GM19043 (cell line): ENCODE measurements around the gene RRP1.

Source experiments
- ATAC-seq: cut with Tn5 transposase; IDR thresholded peaks from one replicate; pipeline ENCODE4 v1.9.1; 2021; ENCODE audit warnings: low read depth; ENCODE audit not compliant: unreplicated experiment

RRP1 gene

DNA sequence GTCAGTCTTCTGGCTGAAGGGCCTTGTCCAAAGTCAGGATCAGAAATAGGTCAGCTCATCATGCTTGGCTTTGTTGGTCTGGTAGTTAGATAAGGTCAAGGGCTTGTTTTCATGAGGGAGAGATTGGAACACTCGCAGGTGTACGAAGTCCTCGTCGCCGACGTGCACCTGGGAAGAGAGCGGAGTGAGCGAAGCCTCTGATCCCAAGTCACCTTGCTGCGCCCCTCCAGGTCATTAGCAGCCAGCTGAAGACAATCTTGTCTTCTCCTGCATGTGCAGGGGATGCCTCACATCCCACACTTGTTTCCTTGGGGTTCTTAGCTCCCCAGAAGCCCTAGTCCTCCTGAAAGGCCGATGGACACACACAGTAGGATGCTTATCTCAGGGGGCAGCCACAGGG, 15.2 kb upstream of the RRP1 start:
- no peak for ATAC-seq

DNA sequence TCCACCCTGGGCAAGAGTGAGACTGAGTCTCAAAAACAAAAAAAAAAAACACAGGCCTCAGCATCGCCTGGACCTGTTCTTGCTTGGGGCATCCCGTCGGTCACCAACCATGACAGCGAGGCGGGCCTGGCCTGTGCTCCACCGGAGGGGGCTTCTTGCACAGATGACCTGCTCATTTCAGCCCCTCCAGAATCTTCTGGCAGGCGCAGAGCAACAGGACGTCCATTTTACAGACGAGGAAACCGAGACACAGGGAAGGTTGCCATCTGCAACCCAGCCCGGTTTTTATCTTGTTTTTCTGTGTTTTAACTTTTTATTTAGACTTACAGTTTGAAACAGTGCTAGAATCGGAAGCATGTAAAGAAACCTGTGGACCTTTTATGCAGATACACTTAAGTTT, 14.2 kb upstream of the RRP1 start:
- no peak for ATAC-seq

DNA sequence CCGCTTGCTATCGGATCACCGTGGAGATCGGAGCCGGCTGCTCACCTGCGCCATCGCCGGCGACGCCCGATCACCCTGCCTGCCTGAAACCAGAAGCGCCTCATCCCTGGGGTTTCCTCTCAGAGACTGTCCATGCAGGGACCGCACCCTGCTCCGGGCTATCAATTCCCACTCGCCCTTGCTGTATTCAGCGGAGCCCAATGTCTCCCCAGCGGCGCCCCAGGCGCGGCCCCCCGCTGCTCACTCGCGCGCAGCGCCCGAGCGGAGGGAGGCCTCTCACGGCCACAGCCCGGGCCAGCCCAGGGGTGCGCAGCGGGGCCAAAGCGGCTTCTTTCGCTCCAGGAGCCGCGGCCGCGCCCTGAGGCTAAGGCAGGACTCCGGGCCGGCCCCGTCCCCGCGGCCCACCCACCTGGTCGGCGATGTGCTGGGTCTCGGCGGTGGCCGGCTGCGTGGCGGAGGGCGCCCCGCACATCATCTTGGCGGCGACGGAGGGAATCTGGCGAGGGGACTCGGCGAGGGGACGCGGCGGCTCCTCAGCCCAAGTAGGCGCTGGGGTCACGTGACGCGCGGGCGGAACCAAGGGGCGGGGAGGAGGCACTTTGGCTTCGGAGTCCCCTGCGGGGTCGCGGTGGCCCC, 13.5 kb upstream of the RRP1 start, which contains the start of gene CSTB:
TSS of gene CSTB (minus strand) at position 514 of the 636 bp plus-strand sequence. CDS start at position 475, 39 bp downstream.
- ATAC-seq = peak; percentile 48

- no peak for ATAC-seq
Observed at GRCh38 chr21:43777953-43778352, 11.4 kb upstream of the RRP1 start.

DNA sequence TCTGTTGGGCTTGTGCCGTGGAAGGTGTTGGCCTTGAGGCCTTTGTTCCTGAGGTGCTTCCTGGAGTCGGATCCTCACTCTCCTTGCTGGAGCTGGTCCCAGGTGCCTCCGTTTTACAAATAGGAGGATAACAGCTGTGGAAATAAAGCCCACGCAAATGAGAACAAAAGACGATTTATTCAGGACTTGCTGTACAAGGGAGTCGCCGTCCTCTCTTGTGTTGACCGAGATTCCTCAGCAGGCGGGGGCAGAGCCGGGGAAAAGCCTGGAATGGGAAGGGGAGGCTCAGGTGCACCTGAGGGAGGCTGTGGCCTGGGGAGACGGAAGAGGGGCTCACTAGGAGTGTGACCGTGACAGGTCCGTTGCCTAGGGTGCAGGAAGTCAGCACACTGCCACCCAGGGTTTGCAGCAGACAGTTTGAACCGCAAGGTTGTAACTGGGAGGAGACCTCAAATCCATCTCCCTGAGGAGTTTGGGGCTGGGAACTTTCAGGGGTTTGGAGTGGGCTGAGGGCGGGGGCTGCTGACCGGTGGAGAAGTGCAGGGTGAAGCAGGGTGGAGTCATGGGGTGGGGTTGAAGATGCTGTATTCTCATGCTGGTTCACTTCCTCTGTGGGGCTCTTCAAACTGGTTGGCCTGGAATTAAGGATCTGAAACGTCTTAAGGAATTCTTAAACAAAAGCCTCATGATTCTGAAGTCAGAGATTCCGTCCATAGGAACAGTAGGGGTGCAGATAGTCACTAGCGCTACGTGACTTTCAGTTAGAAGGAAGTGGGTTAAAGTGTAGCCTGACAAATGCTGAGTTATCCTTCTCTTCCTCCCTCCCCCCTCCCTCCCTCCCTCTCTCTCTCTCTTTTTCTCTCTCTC, 10.7 kb upstream of the RRP1 start:
- ATAC-seq = no peak

DNA sequence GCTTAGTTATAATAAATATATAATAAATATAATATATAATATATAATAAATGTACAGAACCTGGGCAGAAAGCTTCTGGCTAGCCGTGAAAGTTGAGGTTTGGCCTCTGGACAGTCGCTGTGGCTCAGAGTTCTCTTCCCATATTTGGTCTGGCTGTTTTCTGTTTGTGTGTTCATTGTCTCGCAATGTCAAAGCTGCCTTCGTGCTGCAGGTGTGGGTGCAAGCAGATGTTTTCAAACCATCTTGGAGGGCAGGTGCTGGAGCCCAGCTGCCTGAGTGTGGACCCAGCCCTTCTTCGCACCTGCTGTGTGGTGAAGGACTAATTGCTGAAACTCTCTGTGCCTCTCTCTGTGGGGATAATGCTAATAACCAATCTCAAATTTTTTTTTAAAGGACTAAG, 9.7 kb upstream of the RRP1 start:
- no peak for ATAC-seq

GRCh38 chr21:43781846-43782245, 7.5 kb upstream of the RRP1 start:
- no peak for ATAC-seq

DNA sequence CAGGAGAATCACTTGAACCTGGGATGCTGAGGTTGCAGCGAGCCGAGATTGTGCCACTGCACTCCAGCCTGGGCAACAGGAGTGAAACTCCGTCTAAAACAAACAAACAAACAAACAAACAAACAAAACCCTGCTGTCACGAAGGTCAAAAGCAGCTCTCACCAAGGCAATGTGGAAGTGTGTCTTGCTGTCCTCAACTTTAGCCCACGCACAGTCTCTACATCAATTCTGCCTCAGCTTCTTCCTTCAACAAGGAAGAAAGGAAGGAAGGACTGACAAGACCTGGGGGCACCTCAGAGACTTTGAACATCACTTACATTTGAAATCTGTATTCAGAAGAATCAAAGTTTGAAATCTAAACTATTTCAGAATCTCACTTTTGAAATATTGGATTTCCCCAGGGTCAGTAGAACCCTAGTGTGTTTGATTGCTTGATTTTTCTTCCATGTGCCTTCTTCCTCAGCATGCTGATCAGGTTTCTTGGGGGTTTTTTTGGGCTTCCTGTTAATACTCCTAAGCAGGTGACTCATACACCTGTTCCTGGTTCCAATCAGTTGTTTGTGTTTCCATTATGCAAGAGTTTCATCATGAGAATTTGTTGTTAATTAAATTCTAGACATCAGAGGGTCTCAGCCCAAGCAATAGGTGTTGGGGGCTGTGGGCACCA, 6.8 kb upstream of the RRP1 start:
- ATAC-seq = no peak

DNA sequence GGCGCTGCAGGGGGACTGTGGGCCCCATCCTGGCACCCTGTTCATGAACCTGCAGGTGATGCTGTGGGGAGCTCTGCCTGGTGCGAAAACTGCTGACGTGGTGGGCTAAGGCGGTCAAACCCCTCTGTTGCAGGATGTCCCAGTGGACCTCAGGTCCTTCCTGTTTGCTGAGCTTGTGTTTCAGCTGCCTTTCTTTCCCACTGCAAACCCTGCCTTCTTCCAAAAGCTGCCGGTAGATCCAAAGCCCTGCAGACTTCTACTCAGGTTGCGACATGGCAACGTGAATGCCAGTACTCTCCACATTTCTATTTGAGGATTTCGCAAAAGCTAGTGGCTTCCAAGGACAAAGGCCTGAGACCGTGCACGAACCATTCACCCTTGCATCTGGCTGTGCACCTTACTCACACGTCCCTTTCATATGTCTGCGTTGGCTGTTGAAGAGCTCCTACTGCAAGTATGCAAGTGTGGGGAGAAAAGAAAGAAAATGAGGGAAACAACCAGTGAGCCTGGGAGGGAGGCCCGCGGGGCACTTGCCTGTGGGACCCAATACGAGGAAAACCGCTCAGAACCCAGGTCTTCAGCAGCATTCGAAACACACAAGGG, 6.2 kb upstream of the RRP1 start:
- no peak for ATAC-seq

GRCh38 chr21:43785134-43785533, 4.2 kb upstream of the RRP1 start:
- ATAC-seq = no peak

DNA sequence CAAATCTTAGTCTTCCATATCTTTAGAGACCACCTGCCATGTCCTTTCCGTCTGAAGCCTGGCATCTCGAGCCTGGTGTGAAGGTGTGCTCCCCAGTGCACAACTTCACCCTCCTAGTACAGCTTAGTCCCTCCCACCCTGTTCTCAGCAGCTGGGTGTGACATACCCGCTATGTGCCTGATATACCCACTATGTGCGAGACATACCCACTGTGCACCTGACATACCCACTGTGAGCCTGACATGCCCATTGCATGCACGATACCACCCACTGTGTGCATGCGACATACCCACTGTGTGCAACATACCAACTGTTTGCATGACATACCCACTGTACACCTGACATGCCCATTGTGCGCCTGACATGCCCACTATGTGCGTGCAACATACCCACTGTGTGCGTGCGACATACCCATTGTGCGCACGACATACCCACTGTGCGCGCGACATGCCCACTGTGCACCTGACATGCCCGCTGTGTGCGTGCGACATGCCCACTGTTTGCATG, 3.0 kb upstream of the RRP1 start:
- no peak for ATAC-seq

- ATAC-seq = no peak
Observed at GRCh38 chr21:43786807-43787440, 2.5 kb upstream of the RRP1 start.

- ATAC-seq = no peak
Observed at GRCh38 chr21:43790010-43790524, 690 bp downstream of the RRP1 start.

DNA sequence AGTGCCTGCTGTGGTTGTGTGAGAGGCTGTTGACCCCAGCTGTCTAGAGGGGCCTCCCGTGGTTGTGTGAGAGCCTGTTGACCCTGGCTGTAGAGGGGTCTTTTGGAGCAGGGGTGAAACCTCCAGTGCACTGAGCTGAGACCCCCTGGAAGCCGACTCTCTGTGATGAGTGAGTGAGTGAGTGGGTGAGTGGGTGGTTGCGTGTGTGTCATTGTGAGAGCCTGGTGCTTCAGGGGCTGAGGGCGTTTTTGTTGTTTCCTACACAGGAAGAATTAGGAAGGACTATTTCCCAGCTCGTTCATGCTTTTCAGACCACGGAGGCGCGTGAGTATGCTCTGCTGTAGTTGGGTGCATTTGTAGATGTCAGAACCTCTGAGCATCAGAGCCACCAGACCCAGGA, 3.0 kb downstream of the RRP1 start:
- ATAC-seq = no peak

DNA sequence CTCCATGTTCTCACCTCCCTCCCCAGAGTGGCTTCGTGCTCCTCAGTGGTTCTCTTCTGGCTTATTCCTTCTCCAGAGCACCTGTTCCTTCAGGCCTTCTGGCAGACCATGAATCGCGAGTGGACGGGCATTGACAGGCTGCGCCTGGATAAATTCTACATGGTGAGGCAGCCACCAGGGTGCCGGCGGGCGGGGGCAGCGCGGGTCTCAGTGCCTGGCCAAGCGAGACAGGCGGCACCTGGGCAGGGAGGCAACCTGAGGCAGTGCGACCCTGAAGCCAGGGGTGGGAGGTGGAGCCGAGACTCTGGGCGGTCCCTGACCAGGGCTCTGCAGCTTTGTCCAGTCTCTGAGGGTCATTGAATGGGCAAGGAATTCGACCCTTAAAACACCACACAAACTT, 3.9 kb downstream of the RRP1 start:
- ATAC-seq = no peak

GRCh38 chr21:43794311-43794710, 4.9 kb downstream of the RRP1 start:
- no peak for ATAC-seq

GRCh38 chr21:43794857-43795256, 5.5 kb downstream of the RRP1 start:
- ATAC-seq = no peak

- ATAC-seq = no peak
Observed at GRCh38 chr21:43797415-43797814, 8.0 kb downstream of the RRP1 start.

- no peak for ATAC-seq
Observed at GRCh38 chr21:43797925-43798715, 8.7 kb downstream of the RRP1 start.
